ENCODE results near the gene C19orf12.
"Not testable (repeated sequence)": the region's sequence is repeated elsewhere in the genome, so short reads cannot be mapped to it uniquely, and the experiment has no call there.

C19orf12 gene

DNA sequence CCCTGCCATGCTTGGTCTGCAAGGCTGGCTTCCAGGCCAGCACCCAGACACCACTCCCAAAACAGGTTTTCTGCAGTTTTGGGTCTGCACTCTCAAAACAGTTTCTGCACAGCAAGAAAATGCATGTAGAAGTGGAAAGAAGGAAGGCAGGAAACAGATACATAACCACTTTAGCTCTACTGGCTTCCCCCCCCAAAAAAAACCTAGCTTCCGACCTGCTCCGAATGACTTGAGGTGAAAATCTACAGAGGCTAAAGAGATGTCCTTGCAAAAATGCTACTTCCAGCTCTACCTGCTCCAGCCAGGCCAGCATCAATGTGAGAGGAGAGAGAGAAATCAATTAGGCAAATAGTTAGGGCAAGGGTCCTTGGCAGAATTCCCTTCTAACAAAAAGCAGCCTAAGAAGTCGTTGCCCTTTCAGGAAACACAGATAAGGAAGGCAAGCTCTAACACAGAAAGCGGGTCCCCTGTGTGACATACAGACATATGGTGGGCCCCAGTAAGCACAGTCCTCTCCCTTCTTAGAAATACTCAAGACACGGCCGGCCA, 3.4 kb downstream of the C19orf12 start:
- H4K20me1 ChIP-seq (ENCODE audit: control insufficient read depth, insufficient read depth, low read depth, low read length) = no peaks in the 10 kb centered on the region

DNA sequence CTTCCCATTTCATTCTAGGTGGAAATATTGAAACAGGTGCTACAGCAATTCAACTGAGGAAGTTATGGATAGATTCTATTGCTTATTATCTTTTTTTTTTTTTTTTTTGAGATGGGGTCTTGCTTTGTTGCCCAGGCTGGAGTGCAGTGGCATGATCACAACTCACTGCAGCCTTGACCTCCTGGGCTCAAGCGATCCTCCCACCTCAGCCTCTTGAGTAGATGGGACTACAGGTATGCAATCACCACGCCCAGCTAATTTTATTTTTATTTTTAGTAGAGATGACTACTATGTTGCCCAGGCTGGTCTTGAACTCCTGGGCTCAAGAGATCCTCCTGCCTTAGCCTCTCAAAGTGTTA, 5.6 kb downstream of the C19orf12 start:
- not testable (repeated sequence) for H3K27me3 ChIP-seq (ENCODE audit: control insufficient read depth, low read length); H4K20me1 ChIP-seq (ENCODE audit: control insufficient read depth, insufficient read depth, low read depth, low read length); H3K9me3 ChIP-seq (ENCODE audit: control insufficient read depth, insufficient read depth, low read length); H3K4me2 ChIP-seq (ENCODE audit: low read length); H3K9me2 ChIP-seq (replicated peaks; ENCODE audit: control insufficient read depth, low read length); H3K4me3 ChIP-seq (ENCODE audit: low read length); H3K36me3 ChIP-seq (ENCODE audit: control insufficient read depth, low read length); H3F3A ChIP-seq (ENCODE audit: control insufficient read depth, insufficient read depth); H3K27ac ChIP-seq (ENCODE audit: low read depth, low read length)
- Histone ChIP-seq H3K79me2 (ENCODE audit: control insufficient read depth, low read length) (peaks cover 21% of the 10 kb centered on the region), H3K4me1 (ENCODE audit: control insufficient read depth, low read length) (peaks cover 15% of the 10 kb centered on the region)

More for the DNA sequence above, 3.4 kb downstream of the C19orf12 start:
- no peak overlapping the region for H3K4me3 ChIP-seq (ENCODE audit: low read length)
- TF ChIP-seq, protein P1, sequence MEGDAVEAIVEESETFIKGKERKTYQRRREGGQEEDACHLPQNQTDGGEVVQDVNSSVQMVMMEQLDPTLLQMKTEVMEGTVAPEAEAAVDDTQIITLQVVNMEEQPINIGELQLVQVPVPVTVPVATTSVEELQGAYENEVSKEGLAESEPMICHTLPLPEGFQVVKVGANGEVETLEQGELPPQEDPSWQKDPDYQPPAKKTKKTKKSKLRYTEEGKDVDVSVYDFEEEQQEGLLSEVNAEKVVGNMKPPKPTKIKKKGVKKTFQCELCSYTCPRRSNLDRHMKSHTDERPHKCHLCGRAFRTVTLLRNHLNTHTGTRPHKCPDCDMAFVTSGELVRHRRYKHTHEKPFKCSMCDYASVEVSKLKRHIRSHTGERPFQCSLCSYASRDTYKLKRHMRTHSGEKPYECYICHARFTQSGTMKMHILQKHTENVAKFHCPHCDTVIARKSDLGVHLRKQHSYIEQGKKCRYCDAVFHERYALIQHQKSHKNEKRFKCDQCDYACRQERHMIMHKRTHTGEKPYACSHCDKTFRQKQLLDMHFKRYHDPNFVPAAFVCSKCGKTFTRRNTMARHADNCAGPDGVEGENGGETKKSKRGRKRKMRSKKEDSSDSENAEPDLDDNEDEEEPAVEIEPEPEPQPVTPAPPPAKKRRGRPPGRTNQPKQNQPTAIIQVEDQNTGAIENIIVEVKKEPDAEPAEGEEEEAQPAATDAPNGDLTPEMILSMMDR (IDR thresholded peaks at IDR 0.05; ENCODE audit: low read depth, low read length, poor library complexity, severe bottlenecking) = no peak
- TF ChIP-seq EZH2phosphoT487 (IDR thresholded peaks at IDR 0.05; ENCODE audit: borderline replicate concordance, low read length) = no peak
- peaks cover 40% of the 10 kb centered on the region for H3K79me2 ChIP-seq (ENCODE audit: control insufficient read depth, low read length)
- H3F3A ChIP-seq (ENCODE audit: control insufficient read depth, insufficient read depth) = peaks cover 4% of the 10 kb centered on the region; the same call in 1 of the 2 replicates
- H3K4me2 ChIP-seq (ENCODE audit: low read length) = no peak overlapping the region
- no peaks in the 10 kb centered on the region for H3K9me3 ChIP-seq (ENCODE audit: control insufficient read depth, insufficient read depth, low read length)
- no peak overlapping the region for H3K27ac ChIP-seq (ENCODE audit: low read depth, low read length)
- H3K4me1 ChIP-seq (ENCODE audit: control insufficient read depth, low read length) = peaks cover 21% of the 10 kb centered on the region
- no peaks in the 10 kb centered on the region for H3K27me3 ChIP-seq (ENCODE audit: control insufficient read depth, low read length)
- no peaks in the 10 kb centered on the region for H3K9me2 ChIP-seq (replicated peaks; ENCODE audit: control insufficient read depth, low read length)
- peaks cover 4% of the 10 kb centered on the region for H3K36me3 ChIP-seq (ENCODE audit: control insufficient read depth, low read length)

DNA sequence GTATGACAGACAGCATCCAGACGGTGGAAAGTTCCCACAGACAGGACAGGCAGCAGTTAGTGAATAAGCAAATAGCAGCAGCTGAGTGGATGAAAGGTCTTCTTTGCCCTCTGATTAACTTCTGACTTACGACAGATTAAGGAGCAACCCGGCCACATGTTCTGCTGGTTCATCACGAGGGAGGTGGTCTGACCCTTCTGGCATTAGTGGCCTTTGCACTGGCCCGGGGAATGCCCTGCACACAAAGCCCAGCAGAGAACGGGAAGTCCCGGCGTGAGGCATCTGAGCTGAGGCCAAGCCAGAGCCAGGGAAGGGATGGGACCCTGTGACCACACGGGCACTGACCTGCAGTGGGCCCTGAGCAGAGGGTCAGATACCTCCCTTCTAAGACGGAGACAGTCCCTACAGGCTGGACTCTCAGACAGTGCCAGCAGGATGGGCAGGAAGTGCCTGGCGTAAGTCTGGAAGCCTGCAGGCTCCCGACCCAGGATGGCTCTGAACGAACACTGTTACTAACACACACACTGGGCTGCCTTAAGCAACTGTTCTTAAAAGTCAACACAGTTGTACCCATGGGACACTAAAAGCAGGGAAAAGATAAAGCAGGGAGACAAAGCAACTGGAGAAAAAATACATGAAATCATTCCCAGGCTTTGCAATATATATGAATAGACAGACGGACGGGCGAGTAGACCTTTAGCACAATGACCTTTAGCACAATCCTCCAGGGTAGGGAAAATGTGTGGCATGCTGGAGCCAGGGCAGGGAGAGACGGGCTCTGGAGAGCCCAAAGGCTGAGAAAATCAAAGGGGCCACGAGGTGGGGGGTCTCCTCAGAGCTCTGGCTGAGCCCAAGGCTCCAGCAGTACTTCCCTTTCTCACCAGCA, 6.3 kb downstream of the C19orf12 start:
- Histone ChIP-seq H3K9me2 (replicated peaks; ENCODE audit: control insufficient read depth, low read length) (no peaks in the 10 kb centered on the region), H3K27me3 (ENCODE audit: control insufficient read depth, low read length) (no peaks in the 10 kb centered on the region), H3K4me2 (ENCODE audit: low read length) (no peak overlapping the region), H4K20me1 (ENCODE audit: control insufficient read depth, insufficient read depth, low read depth, low read length) (no peaks in the 10 kb centered on the region), H3K4me3 (ENCODE audit: low read length) (no peak overlapping the region), H3K79me2 (ENCODE audit: control insufficient read depth, low read length) (peaks cover 15% of the 10 kb centered on the region), H3K36me3 (ENCODE audit: control insufficient read depth, low read length) (0 out of 2 replicates have a peak, but pooled peaks cover 3% of the 10 kb centered on the region), H3F3A (ENCODE audit: control insufficient read depth, insufficient read depth) (no peaks in the 10 kb centered on the region), H3K4me1 (ENCODE audit: control insufficient read depth, low read length) (peaks cover 8% of the 10 kb centered on the region), H3K27ac (ENCODE audit: low read depth, low read length) (no peak overlapping the region), H3K9me3 (ENCODE audit: control insufficient read depth, insufficient read depth, low read length) (no peaks in the 10 kb centered on the region)
- TF ChIP-seq EZH2phosphoT487 (IDR thresholded peaks at IDR 0.05; ENCODE audit: borderline replicate concordance, low read length) = no peak
- TF ChIP-seq, protein P1 (IDR thresholded peaks at IDR 0.05; ENCODE audit: low read depth, low read length, poor library complexity, severe bottlenecking) = no peak

DNA sequence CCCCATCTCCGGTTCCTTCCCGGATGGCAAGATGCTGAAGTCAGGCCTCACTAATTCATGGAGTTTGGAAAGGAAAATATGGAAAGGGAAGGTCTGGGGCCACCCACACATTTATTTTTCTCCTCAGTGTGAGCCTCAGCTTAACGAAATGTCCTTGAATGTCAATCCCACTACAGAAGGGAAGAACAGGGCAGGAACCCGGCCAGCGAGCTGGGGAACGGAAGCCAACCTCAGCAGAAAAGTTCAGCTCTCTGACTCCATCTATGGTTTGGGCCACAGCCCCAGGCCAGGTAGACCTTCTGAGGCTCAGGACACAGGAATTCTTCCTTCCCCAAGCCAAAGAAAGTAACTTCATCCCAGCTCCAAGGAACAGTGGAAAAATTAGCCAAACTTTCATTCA, 8.4 kb downstream of the C19orf12 start:
- 0 out of 2 replicates have a peak, but pooled peaks cover 3% of the 10 kb centered on the region for H3K36me3 ChIP-seq (ENCODE audit: control insufficient read depth, low read length)
- H3K9me2 ChIP-seq (replicated peaks; ENCODE audit: control insufficient read depth, low read length) = no peaks in the 10 kb centered on the region
- no peak for TF ChIP-seq EZH2phosphoT487 (IDR thresholded peaks at IDR 0.05; ENCODE audit: borderline replicate concordance, low read length)
- TF ChIP-seq, protein P1 (IDR thresholded peaks at IDR 0.05; ENCODE audit: low read depth, low read length, poor library complexity, severe bottlenecking) = no peak
- peaks cover 7% of the 10 kb centered on the region for H3K4me1 ChIP-seq (ENCODE audit: control insufficient read depth, low read length)
- H3K79me2 ChIP-seq (ENCODE audit: control insufficient read depth, low read length) = peaks cover 5% of the 10 kb centered on the region; the same call in 1 of the 2 replicates
- no peaks in the 10 kb centered on the region for H3F3A ChIP-seq (ENCODE audit: control insufficient read depth, insufficient read depth)
- H3K4me2 ChIP-seq (ENCODE audit: low read length) = no peak overlapping the region
- no peaks in the 10 kb centered on the region for H4K20me1 ChIP-seq (ENCODE audit: control insufficient read depth, insufficient read depth, low read depth, low read length)
- no peak overlapping the region for H3K27ac ChIP-seq (ENCODE audit: low read depth, low read length)
- H3K27me3 ChIP-seq (ENCODE audit: control insufficient read depth, low read length) = no peaks in the 10 kb centered on the region
- H3K9me3 ChIP-seq (ENCODE audit: control insufficient read depth, insufficient read depth, low read length) = no peaks in the 10 kb centered on the region
- H3K4me3 ChIP-seq (ENCODE audit: low read length) = no peak overlapping the region

Data from DOHH2 (cell line).